Gastroesophageal sphincter (tissue), 4 donors: ENCODE data around the gene BRD4. TPM values are rescaled to one million over a fixed set of nuclear protein-coding genes. Genes with fewer than 3 reads are reported as not detected.
"Not testable (repeated sequence)": the region's sequence is repeated elsewhere in the genome, so short reads cannot be mapped to it uniquely, and the experiment has no call there.

Source experiments
- ATAC-seq: fragments of 150-250 bp; one replicate; pipeline ENCODE4 v1.9.1; 2016; ENCODE audit warnings: mild to moderate bottlenecking, moderate library complexity
- H3K27ac ChIP-seq, 4 donors: fragments of 200-600 bp; sonication (generic) in 3 of 4; 1 replicate in 3 of 4; 2 replicates in 1 of 4; pipeline ENCODE4 v1.5.1; 2016 to 2019
- H3K27me3 ChIP-seq: fragments of 200-600 bp; sonication (generic); one replicate; pipeline ENCODE4 v1.5.1; 2019
- H3K36me3 ChIP-seq, 2 donors: fragments of 200-600 bp; sonication (generic); one replicate each; pipeline ENCODE4 v1.5.1; 2019; ENCODE audit warnings: control low read depth in 1 of 2
- H3K4me1 ChIP-seq, 3 donors: fragments of 200-600 bp; sonication (generic); 1 replicate in 2 of 3; 2 replicates in 1 of 3; pipeline ENCODE4 v1.5.1; 2016 to 2019; ENCODE audit warnings: control low read depth in 2 of 3
- H3K4me3 ChIP-seq, 2 donors: fragments of 200-600 bp; sonication (generic); one replicate each; pipeline ENCODE4 v1.5.1; 2019; ENCODE audit warnings: mild to moderate bottlenecking in 1 of 2, moderate library complexity in 1 of 2
- H3K9me3 ChIP-seq, 3 donors: fragments of 200-600 bp; sonication (generic); one replicate each; pipeline ENCODE4 v1.5.1; 2017 to 2019; ENCODE audit warnings: control low read depth in 2 of 3
- CTCF ChIP-seq, 4 experiments: fragments of 200-600 bp in 2 of 4; fragments of 450-650 bp in 2 of 4; sonication (generic) in 1 of 4; IDR thresholded peaks; one replicate each; pipeline ENCODE4 v1.5.1; 2017 to 2019; ENCODE audit warnings: antibody characterized with exemption in 4 of 4, mild to moderate bottlenecking in 2 of 4, moderate library complexity in 2 of 4
- EP300 ChIP-seq: sonication (generic); formaldehyde crosslinking; IDR thresholded peaks from one replicate; pipeline ENCODE4 v1.6.1; 2017; ENCODE audit warnings: antibody characterized with exemption, mild to moderate bottlenecking
- POLR2A ChIP-seq, 2 donors: fragments of 450-650 bp; IDR thresholded peaks; one replicate each; pipeline ENCODE4 v1.6.1; 2017; ENCODE audit warnings: antibody characterized with exemption in 2 of 2, mild to moderate bottlenecking in 2 of 2, moderate library complexity in 1 of 2
- POLR2AphosphoS5 ChIP-seq: sonication (generic); formaldehyde crosslinking; IDR thresholded peaks from one replicate; pipeline ENCODE4 v1.6.1; 2017; ENCODE audit warnings: antibody characterized with exemption
- WGBS, 2 donors: methylation state at CpG; one replicate each; pipeline ENCODE4 v1.1.5; 2018; ENCODE audit warnings: low coverage in 1 of 2; 5-methylcytosine and 5-hydroxymethylcytosine counted together
- total RNA-seq, 4 donors: library from RNA; depleted of rRNA; stranded (reverse); fragments of >200 nt; gene quantifications; one replicate each; pipeline ENCODE4 v1.1.0, GENCODE V29; 2016

BRD4 gene
- total RNA-seq, 4 donors from 2014 or later: 29.6 to 49.3 (median 34.4) TPM

- WGBS, 2 donors: 60 to 95% methylated on average over 1 to 3 of the region's 4 CpGs
- Histone ChIP-seq H3K4me1 (no peaks in the 10 kb centered on the region), H3K27me3 (no peaks in the 10 kb centered on the region), H3K36me3 (peaks cover 0 to 14% of the 10 kb centered on the region in 2 donors), H3K27ac (no peak overlapping the region), H3K4me3 (no peak overlapping the region), H3K9me3 (no peaks in the 10 kb centered on the region)
- no peak for ATAC-seq
- TF ChIP-seq EP300: no peak
- no peak for TF ChIP-seq POLR2A (IDR thresholded peaks at IDR 0.05)
- no peak for TF ChIP-seq CTCF (IDR thresholded peaks at IDR 0.05)
- no peak for TF ChIP-seq POLR2AphosphoS5
These were observed 7.7 kb upstream of the BRD4 start for GRCh38 chr19:15340086-15340485.

GRCh38 chr19:15337202-15337601 lies 4.9 kb upstream of the BRD4 start:
- Histone ChIP-seq H3K36me3 (no peaks in the 10 kb centered on the region), H3K27me3 (no peaks in the 10 kb centered on the region), H3K9me3 (no peaks in the 10 kb centered on the region), H3K4me1 (peaks cover 0 to 17% (median 5%) of the 10 kb centered on the region in 3 donors), H3K27ac (no peak overlapping the region), H3K4me3 (no peak overlapping the region)
- no peak for ATAC-seq
- WGBS, 2 donors: 38 to 45% methylated on average over 5 to 8 of the region's 8 CpGs
- TF ChIP-seq POLR2AphosphoS5: peak; percentile 7
- TF ChIP-seq CTCF (IDR thresholded peaks at IDR 0.05): no peak

- H3K4me3 ChIP-seq, H3K9me3 ChIP-seq, H3K27me3 ChIP-seq, H3K36me3 ChIP-seq, H3K27ac ChIP-seq, ATAC-seq: not testable (repeated sequence)
- H3K4me1 ChIP-seq: peaks cover 0 to 19% (median 5%) of the 10 kb centered on the region in 3 donors
- 78 to 83% methylated on average over 2 to 7 of the region's 7 CpGs for WGBS, 2 donors
These were observed 3.7 kb upstream of the BRD4 start for GRCh38 chr19:15335992-15336391.

DNA sequence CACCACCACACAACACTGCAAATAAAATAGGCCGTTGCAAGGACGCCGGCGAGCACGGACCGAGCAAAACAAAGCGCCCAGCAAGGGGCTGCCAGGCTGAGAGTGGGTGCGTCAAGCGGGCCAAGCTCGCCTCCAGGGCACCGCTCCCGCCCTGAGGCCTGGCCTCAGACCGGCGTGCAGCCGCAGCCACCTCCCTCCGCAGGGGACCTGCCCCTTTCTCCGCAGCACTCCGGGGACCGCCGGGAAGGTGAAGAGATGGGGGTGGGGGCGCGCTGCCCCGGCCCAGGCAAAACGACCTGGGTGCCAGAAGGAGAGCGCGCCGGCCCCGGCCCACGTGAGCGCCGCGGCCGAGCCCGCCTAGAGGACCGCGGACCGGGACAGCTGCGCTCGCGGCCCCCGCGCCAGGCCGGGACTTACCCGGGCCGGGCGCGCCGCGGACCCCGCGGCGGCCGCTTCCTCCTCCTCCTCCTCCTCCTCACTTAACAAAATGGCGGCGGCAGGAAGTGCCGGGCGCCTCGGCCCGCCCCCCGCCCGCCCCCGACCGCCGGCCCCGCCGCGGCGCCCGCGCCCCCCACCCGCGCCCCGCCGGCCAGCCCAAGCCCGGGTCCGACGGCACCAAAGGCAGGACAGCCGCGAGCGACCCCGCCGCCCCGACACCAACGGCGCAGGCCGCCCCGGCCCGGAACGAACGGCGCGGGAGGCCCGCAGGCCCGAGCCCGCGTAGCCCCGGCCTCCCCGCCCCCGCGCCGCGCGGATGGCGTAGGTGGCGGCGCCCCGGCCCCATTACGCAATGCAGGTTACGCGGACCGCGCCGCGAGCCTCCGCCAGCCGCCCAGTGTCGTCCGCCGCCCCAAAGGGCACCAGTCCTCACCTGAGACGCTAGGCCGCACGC lies 674 bp downstream of the BRD4 start:
- Histone ChIP-seq H3K9me3 (no peaks in the 10 kb centered on the region), H3K4me3 (peak overlapping the region; percentile 79 to 93), H3K36me3 (no peaks in the 10 kb centered on the region), H3K27ac (peak overlapping the region; percentile 85 to 99 (median 94)), H3K4me1 (peaks cover 6 to 63% (median 34%) of the 10 kb centered on the region in 3 donors), H3K27me3 (no peaks in the 10 kb centered on the region)
- 0% methylated on average over 1 to 18 of the region's 122 CpGs for WGBS, 2 donors
- ATAC-seq: peak; percentile 82
- TF ChIP-seq POLR2A (IDR thresholded peaks at IDR 0.05): no peak
- peak in 1 of 4 experiments; percentile 11 for TF ChIP-seq CTCF (IDR thresholded peaks at IDR 0.05)
- no peak for TF ChIP-seq EP300
- peak; percentile 37 for TF ChIP-seq POLR2AphosphoS5

GRCh38 chr19:15330801-15331418 lies 1.4 kb downstream of the BRD4 start:
- Histone ChIP-seq H3K9me3 (no peaks in the 10 kb centered on the region), H3K36me3 (no peaks in the 10 kb centered on the region), H3K27ac (peak overlapping the region; percentile 56 to 99 (median 94)), H3K27me3 (no peaks in the 10 kb centered on the region), H3K4me1 (peaks cover 6 to 70% (median 34%) of the 10 kb centered on the region in 3 donors), H3K4me3 (peak overlapping the region; percentile 79 to 93)
- no peak for ATAC-seq
- no peak for TF ChIP-seq EP300
- no peak for TF ChIP-seq POLR2A (IDR thresholded peaks at IDR 0.05)
- no peak for TF ChIP-seq CTCF (IDR thresholded peaks at IDR 0.05)
- no peak for TF ChIP-seq POLR2AphosphoS5
- WGBS, 2 donors: 3 to 5% methylated on average over 13 to 17 of the region's 17 CpGs
